ENCODE results near the gene AKNA. TPM values are rescaled to one million over a fixed set of nuclear protein-coding genes. Genes with fewer than 3 reads are reported as not detected.
"Not testable (repeated sequence)": the region's sequence is repeated elsewhere in the genome, so short reads cannot be mapped to it uniquely, and the experiment has no call there.

The AKNA gene
- polyA plus RNA-seq, 10 donors: 8.2 to 15.5 (median 9.6) TPM

DNA sequence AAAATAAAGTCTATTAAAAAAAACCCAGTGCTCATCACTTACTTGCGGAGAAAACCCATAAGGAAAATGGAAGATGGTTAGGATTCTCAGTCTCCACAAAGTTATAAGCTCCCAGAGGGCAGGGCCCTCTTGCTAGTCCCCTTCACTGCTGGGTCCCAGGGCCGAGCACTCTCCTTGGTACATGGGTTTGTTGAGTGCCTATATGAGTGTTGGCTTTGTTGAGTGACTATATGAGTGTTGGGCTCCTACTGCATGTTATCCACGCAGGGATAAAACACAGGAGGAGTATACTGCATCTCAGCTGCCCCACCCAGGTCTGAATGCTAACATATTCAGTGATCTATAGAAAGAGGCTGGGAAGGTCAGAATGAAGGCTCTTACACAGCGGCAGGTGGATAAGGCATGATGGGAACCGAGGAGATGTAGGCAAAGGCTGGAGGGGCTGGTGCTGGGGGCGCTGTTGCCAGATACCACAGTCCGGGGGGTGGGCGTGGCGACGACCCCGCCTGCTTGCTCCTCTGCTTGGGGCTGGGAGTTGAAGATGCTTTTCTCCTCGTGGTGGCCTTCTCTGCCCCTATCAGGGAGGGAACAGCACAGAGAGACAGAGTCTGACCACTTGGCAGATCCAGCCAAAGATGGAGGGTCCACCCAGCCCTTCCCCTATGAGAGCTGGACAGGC is 46.5 kb downstream of the AKNA start:
- DNase-seq: no peak

GRCh38 chr9:114339130-114339908 is 48.5 kb downstream of the AKNA start:
- DNase-seq: peak in 2 of 3 donors; percentile 22 to 47

DNA sequence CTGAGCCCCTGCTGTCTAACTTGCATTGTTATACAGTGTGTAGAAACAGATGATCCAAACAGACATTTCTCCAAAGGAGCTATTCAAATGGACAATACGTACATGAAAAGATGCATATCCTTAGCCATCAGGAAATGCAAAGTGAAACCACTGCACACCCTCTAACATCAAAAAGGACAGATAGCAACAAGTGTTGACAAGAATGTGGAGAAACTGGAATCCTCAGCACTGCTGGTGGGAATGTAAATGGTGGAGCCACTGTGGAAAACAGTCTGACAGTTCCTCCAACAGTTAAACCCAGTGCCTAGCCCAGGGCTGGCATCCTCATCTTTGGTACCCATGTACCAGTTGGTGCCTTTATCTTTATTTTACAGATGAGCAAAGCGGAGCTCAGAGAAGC is 49.6 kb downstream of the AKNA start:
- no peak for DNase-seq

GRCh38 chr9:114336699-114337395 is 50.9 kb downstream of the AKNA start:
- DNase-seq: no peak

GRCh38 chr9:114336157-114336556 is 51.6 kb downstream of the AKNA start:
- no peak for DNase-seq

DNA sequence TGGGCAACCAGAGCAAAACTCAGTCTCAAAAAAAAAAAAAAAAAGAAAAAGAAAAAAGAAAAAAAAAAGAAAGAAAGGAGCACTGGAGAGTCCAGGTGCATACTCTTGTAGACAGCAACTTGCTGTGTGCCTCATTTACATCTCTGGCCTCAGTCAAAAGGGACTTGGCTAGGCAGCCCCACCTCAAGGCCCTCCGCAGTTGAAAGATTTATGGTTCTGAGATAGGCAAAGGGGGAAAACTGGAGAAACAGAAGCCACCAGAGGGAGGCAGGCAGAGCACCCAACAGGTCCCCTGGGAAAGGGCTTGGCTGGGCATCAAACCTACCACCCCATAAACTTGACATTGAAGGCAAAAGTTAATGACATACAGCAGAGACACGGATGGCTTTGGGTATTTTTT is 52.0 kb downstream of the AKNA start:
- DNase-seq: no peak

GRCh38 chr9:114334490-114334889 is 53.3 kb downstream of the AKNA start:
- no peak for DNase-seq

DNA sequence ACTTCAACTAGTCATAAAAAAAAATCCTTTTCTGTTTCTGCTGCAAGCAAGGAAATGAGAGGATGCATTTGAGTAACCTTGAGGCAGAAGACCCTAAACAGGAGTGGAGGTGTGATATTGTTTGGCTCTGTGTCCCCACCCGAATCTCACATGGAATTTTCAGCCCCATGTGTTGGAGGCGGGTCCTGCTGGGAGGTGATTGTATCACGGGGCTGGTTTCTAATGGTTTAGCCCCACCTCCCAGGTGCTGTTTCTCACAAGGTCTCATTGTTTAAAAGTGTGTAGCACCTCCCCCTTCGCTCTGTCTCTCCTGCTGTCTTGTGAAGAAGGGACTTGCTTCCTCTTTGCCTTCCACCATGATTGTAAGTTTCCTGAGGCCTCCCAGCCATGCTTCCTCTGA is 54.1 kb downstream of the AKNA start:
- not testable (repeated sequence) for DNase-seq

GRCh38 chr9:114332474-114333040 is 55.2 kb downstream of the AKNA start:
- DNase-seq: not testable (repeated sequence)

- not testable (repeated sequence) for DNase-seq
Measured at GRCh38 chr9:114331229-114332195, 56.3 kb downstream of the AKNA start.

DNA sequence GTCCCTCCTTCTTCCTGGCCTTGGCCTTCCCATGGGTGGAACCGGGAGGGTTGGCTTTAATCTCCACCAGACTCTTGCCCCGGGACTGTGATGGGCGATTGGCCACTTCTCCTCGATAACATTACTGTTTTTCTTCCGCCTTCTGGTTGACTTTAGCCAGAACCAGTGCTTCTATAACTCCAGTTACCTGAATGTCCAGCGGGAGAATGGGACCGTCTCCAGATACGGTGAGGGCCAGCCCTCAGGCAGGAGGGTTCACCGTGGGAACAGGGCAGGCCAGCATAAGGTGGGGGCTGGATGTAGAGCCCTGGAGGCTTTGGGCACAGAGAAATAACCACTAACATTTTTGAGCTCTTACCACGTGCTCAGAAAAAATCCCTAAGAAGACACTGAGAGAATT is 57.1 kb downstream of the AKNA start:
- DNase-seq: no peak

DNA sequence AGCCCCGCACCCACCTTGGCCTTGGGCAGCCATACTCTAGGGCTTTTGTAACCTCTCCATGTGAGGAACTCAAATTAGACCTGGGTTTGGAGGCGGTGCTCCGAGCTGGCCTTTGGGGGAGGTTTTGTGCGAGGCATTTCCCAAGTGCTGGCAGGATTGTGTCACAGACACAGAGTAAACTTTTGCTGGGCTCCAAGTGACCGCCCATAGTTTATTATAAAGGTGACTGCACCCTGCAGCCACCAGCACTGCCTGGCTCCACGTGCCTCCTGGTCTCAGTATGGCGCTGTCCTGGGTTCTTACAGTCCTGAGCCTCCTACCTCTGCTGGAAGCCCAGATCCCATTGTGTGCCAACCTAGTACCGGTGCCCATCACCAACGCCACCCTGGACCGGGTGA is 58.2 kb downstream of the AKNA start, which contains the start of gene ORM2:
Gene ORM2, plus strand, starts transcription at position 245 of the 398 bp plus-strand sequence. Its CDS starts 36 bp downstream, at position 281.
- not testable (repeated sequence) for DNase-seq

GRCh38 chr9:114328937-114329624 is 58.7 kb downstream of the AKNA start:
- DNase-seq: not testable (repeated sequence)

DNA sequence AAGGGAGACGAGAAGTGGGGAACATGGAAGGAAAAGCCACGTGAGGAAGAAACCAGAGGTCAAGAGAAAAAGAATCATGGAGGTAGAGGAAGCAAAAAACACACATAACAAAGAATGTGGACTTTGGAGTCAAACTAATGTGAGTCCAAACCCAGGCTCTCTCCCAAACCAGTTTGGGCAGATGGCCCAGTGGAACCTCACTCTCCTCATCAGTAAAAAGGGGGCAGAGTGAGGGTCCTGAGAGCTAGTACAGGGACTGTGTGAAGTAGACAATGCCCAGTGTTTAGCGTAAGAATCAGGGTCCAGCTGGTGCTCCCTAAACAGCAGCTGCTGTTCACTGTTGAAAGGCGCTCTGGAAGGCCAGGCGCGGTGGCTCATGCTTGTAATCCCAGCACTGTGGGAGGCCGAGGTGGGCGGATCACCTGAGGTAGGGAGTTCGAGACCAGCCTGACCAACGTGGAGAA is 59.4 kb downstream of the AKNA start:
- not testable (repeated sequence) for DNase-seq

DNA sequence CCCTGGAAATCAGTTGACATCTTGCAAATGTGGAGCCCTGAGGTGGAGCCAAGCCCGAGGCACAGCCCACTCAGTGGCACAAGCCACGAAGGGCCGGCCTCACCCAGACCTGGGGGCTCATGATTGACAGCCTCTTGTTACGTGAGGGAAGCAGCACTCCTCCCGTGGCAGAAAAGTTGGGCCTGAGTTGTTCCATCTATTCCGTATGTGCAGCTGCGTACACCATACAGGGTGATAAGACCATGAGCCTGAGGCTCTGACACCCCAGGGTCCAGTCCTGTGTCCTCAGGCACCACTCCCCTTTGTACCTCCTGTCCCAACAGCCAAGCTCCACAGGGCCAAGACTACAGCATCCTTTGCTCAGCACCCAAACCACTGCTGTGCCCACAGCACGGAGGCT is 60.0 kb downstream of the AKNA start:
- DNase-seq: no peak

DNA sequence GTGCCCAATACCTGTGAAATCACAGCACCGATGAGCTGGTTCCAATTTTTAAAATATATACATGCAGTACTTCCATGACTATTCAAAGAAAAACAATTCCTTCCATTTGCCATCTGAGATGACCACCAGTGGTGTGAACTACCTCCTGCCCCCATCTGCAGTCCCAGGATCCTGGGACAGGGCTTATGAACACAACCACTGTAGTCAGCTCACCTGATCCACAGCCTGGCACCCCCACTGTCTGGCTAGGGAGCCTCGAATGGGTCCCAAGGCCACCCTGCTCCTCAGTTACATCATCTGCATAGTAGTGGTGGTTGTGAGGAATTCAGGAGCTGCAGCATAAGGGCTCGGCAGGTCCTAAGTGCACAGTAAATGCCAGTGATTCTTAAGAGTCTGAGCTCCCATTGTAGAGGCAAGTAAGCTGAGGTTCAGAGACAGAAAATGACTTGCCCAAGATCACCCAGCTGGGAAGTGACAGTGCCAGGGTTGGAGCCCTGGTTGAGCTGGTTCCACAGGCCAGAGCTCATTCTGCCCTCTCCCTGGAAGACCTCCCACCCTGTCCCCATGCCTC is 62.0 kb downstream of the AKNA start:
- DNase-seq: not testable (repeated sequence)

DNA sequence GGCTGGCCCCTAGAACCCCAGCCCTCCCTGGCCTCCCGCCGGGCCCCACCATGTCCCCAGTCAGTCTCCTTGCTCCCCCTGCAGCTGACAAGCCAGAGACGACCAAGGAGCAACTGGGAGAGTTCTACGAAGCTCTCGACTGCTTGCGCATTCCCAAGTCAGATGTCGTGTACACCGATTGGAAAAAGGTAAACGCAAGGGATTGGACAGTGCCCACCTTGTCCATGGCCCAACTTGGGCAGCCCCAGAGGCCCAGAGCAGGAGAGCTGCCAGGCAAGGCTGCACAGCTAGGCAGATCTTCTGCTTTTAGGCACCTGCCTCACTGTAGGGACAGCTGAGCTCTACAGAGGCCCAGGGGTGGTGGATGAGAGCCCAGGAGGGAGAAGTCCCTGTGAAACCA is 62.8 kb downstream of the AKNA start:
- not testable (repeated sequence) for DNase-seq

GRCh38 chr9:114324492-114324891 is 63.3 kb downstream of the AKNA start:
- no peak for DNase-seq

DNA sequence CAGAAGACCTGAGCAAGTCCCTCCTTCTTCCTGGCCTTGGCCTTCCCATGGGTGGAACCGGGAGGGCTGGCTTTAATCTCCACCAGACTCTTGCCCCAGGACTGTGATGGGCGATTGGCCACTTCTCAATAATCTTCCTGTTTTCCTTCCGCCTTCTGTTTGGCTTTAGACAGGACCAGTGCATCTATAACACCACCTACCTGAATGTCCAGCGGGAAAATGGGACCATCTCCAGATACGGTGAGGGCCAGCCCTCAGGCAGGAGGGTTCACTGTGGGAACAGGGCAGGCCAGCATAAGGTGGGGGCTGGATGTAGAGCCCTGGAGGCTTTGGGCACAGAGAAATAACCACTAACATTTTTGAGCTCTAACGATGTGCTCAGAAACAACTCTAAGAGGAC is 63.9 kb downstream of the AKNA start:
- not testable (repeated sequence) for DNase-seq
